H54 (cell line): Measurements from ENCODE around the gene CPSF2.
"Not testable (repeated sequence)": the region's sequence is repeated elsewhere in the genome, so short reads cannot be mapped to it uniquely, and the experiment has no call there.

Source experiments
- DNase-seq: peaks from one replicate; pipeline ENCODE4 v3.0.0; 2011; ENCODE audit warnings: low spot score, mixed read lengths; ENCODE audit not compliant: insufficient read length
- FAIRE-seq: peaks from 3 replicates; lab custom pipeline; 2011; peaks lifted over from hg19 to GRCh38; lab: Jason Lieb, UNC
- POLR2A ChIP-seq: IDR thresholded peaks from 2 replicates; pipeline ENCODE4 v1.6.1; 2011; ENCODE audit warnings: low read depth, mild to moderate bottlenecking, low read length

Gene CPSF2

DNA sequence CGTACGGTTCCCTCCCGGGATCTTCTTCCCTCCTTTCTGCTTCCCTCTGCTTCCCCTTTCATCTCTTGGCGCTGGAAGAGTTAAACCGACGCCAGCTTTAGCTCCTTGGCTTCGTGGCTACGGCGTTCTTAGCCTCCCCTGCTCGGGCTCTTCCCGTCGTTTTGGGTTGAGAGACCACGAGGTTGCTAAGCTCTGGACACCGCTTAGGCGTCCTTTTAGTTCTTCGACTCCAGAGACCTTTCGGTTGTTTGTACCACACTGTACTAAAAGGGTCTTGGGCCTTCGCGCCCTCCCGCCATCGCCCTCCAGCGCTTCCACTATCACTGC is 545 bp downstream of the CPSF2 start:
- peak; percentile 22 for DNase-seq
- TF ChIP-seq POLR2A = no peak
- no peak for FAIRE-seq

DNA sequence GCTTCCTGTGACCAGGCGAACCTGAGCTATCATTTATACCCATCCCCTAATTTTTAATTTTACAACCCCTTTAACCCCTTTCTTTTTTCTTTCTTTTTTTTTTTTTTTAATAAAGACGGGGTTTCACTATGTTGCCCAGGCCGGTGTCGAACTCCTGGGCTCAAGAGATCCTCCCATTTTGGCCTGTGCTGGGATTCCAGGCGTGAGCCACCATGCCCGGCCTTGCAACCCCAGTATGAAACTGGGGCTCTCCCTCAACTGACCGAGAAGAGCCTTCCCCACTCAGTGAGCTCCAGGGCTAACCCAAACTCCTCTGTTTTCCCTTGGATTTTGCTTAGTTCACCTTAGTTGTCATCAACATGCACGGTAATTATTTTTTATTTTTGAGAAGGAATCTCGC is 992 bp downstream of the CPSF2 start:
- no peak for TF ChIP-seq POLR2A
- DNase-seq = no peak

GRCh38 chr14:92134456-92134855 is 12.7 kb downstream of the CPSF2 start:
- DNase-seq (no peak), FAIRE-seq (no peak)

More for the DNA sequence above, 992 bp downstream of the CPSF2 start:
- no peak for FAIRE-seq

GRCh38 chr14:92135269-92135668 is 13.5 kb downstream of the CPSF2 start:
- no peak for TF ChIP-seq POLR2A
- no peak for DNase-seq
- peak; percentile 81 for FAIRE-seq

More at GRCh38 chr14:92134456-92134855, 12.7 kb downstream of the CPSF2 start:
- TF ChIP-seq POLR2A = no peak

GRCh38 chr14:92143309-92143708 is 21.5 kb downstream of the CPSF2 start:
- TF ChIP-seq POLR2A = no peak
- no peak for DNase-seq

DNA sequence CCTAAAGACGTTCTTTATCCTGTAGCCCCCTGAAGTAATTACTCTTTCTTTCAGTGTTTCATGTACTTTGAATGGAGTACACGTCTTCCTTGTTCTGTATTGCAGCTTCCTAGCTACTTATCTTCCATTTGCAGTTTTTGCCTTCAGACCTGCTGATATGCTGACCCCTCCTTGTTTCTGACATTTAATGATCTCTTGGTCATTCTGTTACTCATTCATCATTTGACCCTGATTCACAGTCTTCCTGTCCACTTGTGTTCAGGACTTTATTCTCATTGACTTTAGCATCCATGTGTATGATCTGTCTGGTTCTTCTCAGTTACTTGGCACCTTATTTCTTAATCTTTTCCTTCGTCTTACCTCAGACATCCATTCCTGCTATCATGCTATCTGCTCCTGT is 22.2 kb downstream of the CPSF2 start:
- no peak for TF ChIP-seq POLR2A
- DNase-seq (no peak), FAIRE-seq (peak; percentile 61)

More at GRCh38 chr14:92143309-92143708, 21.5 kb downstream of the CPSF2 start:
- FAIRE-seq = no peak

DNA sequence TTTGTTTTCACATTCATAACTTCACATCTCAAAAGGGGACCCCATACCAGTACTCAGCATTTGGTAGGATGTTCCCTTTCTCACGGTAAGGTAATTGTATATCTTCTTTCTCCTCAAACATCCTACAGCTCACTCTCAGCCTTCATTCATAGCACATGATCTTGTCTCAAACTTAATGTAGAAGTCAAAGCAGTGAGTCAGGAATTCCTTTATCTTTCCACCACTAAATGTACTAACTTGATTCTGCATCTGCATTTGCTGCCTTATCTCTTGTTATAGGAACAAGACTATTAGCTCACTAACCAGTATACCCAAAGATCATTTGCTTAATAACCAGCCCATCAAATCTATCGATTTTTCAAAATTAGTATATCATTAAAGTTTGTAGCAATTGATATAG is 22.9 kb downstream of the CPSF2 start:
- no peak for TF ChIP-seq POLR2A
- DNase-seq (no peak), FAIRE-seq (no peak)

GRCh38 chr14:92153581-92153980 is 31.8 kb downstream of the CPSF2 start:
- DNase-seq (no peak), FAIRE-seq (no peak)
- TF ChIP-seq POLR2A = no peak

DNA sequence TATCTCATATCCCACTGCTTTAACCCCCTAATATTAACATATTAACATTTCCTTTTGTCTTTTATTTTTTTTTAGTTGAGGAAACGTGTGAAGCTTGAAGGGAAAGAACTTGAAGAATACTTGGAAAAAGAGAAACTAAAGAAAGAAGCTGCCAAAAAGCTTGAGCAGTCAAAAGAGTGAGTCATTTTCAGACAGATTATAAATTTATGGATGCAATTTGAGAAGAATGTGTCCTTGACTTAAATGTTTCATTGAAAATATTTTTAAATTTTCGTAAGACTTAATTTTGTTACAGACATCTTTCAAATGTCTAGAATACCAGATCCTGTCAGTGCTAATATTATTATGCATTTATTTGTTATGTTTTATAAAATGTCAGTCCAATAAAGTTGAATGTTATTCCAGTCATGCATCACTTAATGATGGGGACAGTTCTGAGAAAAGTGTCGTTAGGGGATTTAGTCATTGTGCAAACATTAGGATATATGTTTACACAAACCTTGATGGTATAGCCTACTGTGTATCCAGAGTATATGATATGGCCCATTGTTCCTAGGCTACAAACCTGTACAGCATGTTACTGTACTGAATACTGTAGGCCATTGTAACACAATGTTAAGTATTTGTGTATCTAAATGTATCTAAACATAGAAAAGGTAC is 32.6 kb downstream of the CPSF2 start:
- no peak for DNase-seq
- TF ChIP-seq POLR2A = no peak
- no peak for FAIRE-seq

- TF ChIP-seq POLR2A = no peak
- DNase-seq (no peak), FAIRE-seq (no peak)
Measured at GRCh38 chr14:92160619-92161018, 38.9 kb downstream of the CPSF2 start.

DNA sequence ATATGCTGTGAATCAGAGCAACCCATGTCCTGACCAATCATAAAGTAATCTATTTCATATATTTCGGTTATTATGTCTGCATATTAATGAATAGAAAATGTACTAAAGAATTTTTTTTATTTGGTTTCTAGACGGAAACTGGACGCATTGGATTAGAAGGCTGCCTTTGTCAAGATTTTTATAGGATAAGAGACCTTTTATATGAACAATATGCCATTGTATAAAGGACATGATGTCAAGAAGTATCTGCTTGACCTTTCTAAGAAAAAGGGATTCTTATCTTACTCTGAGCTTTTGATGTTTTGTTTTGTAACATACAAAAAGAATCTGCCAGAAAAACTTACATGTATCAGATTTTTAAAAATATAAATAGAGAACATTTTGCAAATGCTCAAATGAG is 39.8 kb downstream of the CPSF2 start:
- FAIRE-seq = no peak
- no peak for DNase-seq
- TF ChIP-seq POLR2A = no peak

GRCh38 chr14:92164958-92165357 is 43.2 kb downstream of the CPSF2 start:
- TF ChIP-seq POLR2A = no peak
- FAIRE-seq = no peak
- DNase-seq = no peak

- DNase-seq = peak; percentile 20
- TF ChIP-seq POLR2A = no peak
- peak; percentile 69 for FAIRE-seq
Measured at GRCh38 chr14:92173668-92174067, 51.9 kb downstream of the CPSF2 start.

DNA sequence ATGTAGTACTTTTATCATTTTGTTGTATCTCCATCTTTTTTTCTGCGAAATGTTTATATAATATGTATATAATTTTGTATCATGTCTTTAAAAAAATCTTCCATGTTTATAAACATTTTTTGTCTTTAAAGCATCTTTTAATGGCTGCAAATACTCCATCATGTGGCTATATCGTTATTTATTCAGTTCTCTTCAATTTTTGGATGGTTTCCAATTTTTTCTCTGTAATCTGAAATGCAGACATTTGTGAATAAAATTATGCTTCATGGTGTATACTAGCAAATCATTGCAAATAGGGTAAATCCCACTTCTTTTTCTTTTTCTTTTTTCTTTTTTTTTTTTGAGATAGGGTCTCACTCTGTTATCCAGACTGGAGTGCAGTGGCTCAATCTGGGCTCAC is 54.0 kb downstream of the CPSF2 start:
- TF ChIP-seq POLR2A = no peak
- FAIRE-seq (no peak), DNase-seq (no peak)

DNA sequence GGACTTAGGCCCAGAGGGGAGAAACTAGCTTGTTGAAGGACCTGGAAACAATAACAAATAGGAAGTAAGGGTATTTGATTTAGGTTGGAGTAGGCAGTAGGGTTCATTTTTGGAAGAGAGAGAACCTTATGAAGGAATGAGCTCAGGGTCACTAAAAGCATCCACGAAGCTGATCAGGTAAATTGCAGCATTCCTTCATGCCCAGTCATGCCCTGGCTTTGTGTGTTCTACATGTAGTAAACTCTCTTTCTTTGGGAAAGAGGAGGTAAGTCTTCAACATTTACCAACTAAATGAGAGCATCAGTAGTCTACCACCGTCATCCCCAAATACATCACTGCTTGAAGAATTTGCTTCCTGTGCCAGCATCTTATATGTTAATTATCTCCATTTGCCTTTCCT is 54.7 kb downstream of the CPSF2 start:
- TF ChIP-seq POLR2A = no peak
- no peak for FAIRE-seq

DNA sequence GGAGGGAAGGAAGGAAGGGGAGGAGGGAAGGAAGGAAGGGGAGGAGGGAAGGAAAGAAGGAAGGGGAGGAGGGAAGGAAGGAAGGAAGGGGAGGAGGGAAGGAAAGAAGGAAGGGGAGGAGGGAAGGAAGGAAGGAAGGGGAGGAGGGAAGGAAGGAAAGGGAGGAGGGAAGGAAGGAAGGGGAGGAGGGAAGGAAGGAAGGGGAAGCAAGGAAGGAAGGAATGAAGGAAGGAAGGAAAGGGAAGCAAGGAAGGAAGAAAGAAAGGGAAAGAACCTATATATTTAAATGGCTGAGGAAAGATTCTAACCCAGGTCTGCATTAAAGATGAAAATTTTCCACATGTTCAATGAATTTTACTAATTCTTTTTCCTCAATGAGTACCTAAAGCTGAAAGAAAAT is 57.4 kb downstream of the CPSF2 start:
- FAIRE-seq, DNase-seq: not testable (repeated sequence)

More for the DNA sequence above, 54.7 kb downstream of the CPSF2 start:
- DNase-seq = no peak

- TF ChIP-seq POLR2A = no peak
- no peak for DNase-seq
- no peak for FAIRE-seq
Measured at GRCh38 chr14:92185559-92185958, 63.8 kb downstream of the CPSF2 start.

DNA sequence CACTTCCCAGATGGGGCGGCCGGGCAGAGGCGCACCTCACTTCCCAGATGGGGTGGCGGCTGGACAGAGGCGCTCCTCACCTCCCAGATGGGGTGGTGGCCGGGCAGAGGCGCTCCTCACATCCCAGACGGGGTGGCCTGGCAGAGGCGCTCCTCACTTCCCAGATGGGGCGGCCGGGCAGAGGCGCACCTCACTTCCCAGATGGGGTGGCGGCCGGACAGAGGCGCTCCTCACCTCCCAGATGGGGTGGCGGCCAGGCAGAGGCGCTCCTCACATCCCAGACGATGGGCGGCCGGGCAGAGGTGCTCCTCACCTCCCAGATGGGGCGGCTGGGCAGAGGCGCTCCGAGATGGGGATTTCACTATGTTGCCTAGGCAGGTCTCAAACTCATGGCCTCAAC is 65.8 kb downstream of the CPSF2 start:
- not testable (repeated sequence) for FAIRE-seq, DNase-seq
